Transverse colon (tissue), 3 donors: ENCODE results near the gene BICDL1.

Experiments
- CTCF ChIP-seq, 5 experiments: fragments of 200-600 bp in 3 of 5; fragments of 450-650 bp in 2 of 5; sonication (generic) in 3 of 5; IDR thresholded peaks; 1 replicate in 2 of 5; 2 replicates in 3 of 5; pipeline ENCODE4 v1.5.1; 2016 to 2017; ENCODE audit warnings: antibody characterized with exemption in 5 of 5, inconsistent platforms in 3 of 5, mild to moderate bottlenecking in 2 of 5, moderate library complexity in 1 of 5
- EP300 ChIP-seq: sonication (generic); formaldehyde crosslinking; IDR thresholded peaks from one replicate; pipeline ENCODE4 v1.6.1; 2017; ENCODE audit warnings: antibody characterized with exemption, low read depth
- POLR2A ChIP-seq: fragments of 450-650 bp; IDR thresholded peaks from one replicate; pipeline ENCODE4 v1.6.1; 2016; ENCODE audit warnings: antibody characterized with exemption, mild to moderate bottlenecking, moderate library complexity

GRCh38 chr12:120013659-120014380 lies 24.8 kb downstream of the BICDL1 start:
- TF ChIP-seq CTCF (IDR thresholded peaks at IDR 0.05) (no peak), POLR2A (no peak), EP300 (no peak)
